GM12878 (cell line): ENCODE results near the gene CARD11.

Experiments
- ASH2L ChIP-seq: fragments of 300-600, 200-600 bp; sonication (generic); IDR thresholded peaks from 2 replicates; pipeline ENCODE4 v1.6.1; 2017; ENCODE audit warnings: low read depth, mild to moderate bottlenecking, borderline replicate concordance
- CTCF ChIP-seq, 3 experiments: IDR thresholded peaks in 2 of 3; conservative IDR thresholded peaks in 1 of 3; 2 replicates each; pipeline ENCODE4 v1.5.1; 2011; ENCODE audit warnings: low read depth in 3 of 3, low read length in 3 of 3, mild to moderate bottlenecking in 3 of 3, control low read depth in 2 of 3, moderate library complexity in 2 of 3, inconsistent platforms in 1 of 3, mixed read lengths in 1 of 3; ENCODE audit not compliant: control insufficient read depth in 2 of 3, insufficient read depth in 1 of 3; ENCODE audit errors: extremely low read depth in 1 of 3
- EZH2 ChIP-seq: IDR thresholded peaks from 2 replicates; pipeline ENCODE4 v1.6.1; 2012; ENCODE audit warnings: low read depth, mild to moderate bottlenecking, control low read depth, inconsistent platforms, low read length, borderline replicate concordance; ENCODE audit not compliant: control insufficient read depth
- IKZF2 ChIP-seq, 2 experiments: fragments of 450-650 bp; IDR thresholded peaks; 2 replicates each; pipeline ENCODE4 v1.6.1; 2017; ENCODE audit warnings: mild to moderate bottlenecking in 2 of 2, moderate library complexity in 2 of 2
- MTA2 ChIP-seq: fragments of 450-650 bp; IDR thresholded peaks from 2 replicates; pipeline ENCODE4 v1.6.1; 2016; ENCODE audit warnings: low read depth, mild to moderate bottlenecking, moderate library complexity
- NFIC ChIP-seq: IDR thresholded peaks from 2 replicates; pipeline ENCODE4 v1.6.1; 2012; ENCODE audit warnings: low read depth, mild to moderate bottlenecking, inconsistent platforms, low read length, moderate library complexity
- RCOR1 ChIP-seq: conservative IDR thresholded peaks from 2 replicates; pipeline ENCODE4 v1.6.1; 2012; ENCODE audit warnings: low read depth, low read length, improper control_type of control experiment

- no peak for TF ChIP-seq NFIC
- no peak for TF ChIP-seq ASH2L
- TF ChIP-seq RCOR1, result no peak
- no peak for TF ChIP-seq EZH2
- no peak for TF ChIP-seq MTA2
- no peak for TF ChIP-seq CTCF (IDR thresholded peaks at IDR 0.05 in 2 of 3, conservative IDR thresholded peaks at IDR 0.05 in 1 of 3; ENCODE audit: control insufficient read depth in 2 of 3, extremely low read depth in 1 of 3, insufficient read depth in 1 of 3, low read depth in 3 of 3, low read length in 3 of 3)
- no peak for TF ChIP-seq IKZF2 (IDR thresholded peaks at IDR 0.05)
Observed at GRCh38 chr7:2876031-2876731, 167.5 kb downstream of the CARD11 start.
